ENCODE measurements around the gene LGALSL. TPM values are rescaled to one million over a fixed set of nuclear protein-coding genes. Genes with fewer than 3 reads are reported as not detected.

LGALSL gene
- total RNA-seq, 1 experiment from 2014 or later: 7.4 TPM

DNA sequence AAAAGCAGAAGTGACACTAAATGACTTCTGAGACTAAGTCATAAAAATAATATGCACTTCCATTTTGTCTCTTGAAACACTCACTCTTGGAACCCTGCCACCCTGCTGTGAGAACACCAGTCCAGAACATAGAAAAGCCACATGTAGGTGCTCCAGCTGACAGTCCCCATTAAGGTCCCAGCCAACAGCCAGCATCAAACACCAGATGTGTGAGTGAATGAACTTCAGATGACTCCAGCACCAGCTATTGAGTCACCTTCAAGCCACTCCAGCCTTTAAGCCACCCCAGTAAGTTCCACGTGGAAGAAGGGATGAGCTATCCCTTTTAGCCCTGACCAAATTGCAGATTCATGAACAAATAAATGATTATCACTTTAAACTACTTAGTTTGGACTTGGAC lies 31.5 kb upstream of the LGALSL start:
- intact Hi-C loops (cut with micrococcal nuclease; ENCODE audit: unreplicated experiment): no loop called here
- H3K9me3 ChIP-seq (ENCODE audit: low read depth, low read length, poor library complexity, severe bottlenecking): no peaks in the 10 kb centered on the region
- ChIA-PET POLR2A (ENCODE audit: low non-redundant PET) (no interaction called here), CTCF (no interaction called here)
- BruUV-seq (replicated peaks): no TSS peak
- DNase-seq (ENCODE audit: low spot score): no peak
- TF ChIP-seq, protein P1, sequence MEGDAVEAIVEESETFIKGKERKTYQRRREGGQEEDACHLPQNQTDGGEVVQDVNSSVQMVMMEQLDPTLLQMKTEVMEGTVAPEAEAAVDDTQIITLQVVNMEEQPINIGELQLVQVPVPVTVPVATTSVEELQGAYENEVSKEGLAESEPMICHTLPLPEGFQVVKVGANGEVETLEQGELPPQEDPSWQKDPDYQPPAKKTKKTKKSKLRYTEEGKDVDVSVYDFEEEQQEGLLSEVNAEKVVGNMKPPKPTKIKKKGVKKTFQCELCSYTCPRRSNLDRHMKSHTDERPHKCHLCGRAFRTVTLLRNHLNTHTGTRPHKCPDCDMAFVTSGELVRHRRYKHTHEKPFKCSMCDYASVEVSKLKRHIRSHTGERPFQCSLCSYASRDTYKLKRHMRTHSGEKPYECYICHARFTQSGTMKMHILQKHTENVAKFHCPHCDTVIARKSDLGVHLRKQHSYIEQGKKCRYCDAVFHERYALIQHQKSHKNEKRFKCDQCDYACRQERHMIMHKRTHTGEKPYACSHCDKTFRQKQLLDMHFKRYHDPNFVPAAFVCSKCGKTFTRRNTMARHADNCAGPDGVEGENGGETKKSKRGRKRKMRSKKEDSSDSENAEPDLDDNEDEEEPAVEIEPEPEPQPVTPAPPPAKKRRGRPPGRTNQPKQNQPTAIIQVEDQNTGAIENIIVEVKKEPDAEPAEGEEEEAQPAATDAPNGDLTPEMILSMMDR (conservative IDR thresholded peaks at IDR 0.05; ENCODE audit: low read depth, low read length): no peak
- no peak for TF ChIP-seq EZH2 (IDR thresholded peaks at IDR 0.05; ENCODE audit: borderline replicate concordance, low read depth, low read length, poor library complexity, severe bottlenecking)
- no peak overlapping the region for H3K27ac ChIP-seq (ENCODE audit: low read depth, low read length, poor library complexity, severe bottlenecking)
- H3K36me3 ChIP-seq (ENCODE audit: insufficient read depth, low read length, poor library complexity, severe bottlenecking): no peaks in the 10 kb centered on the region
- H3K4me1 ChIP-seq (ENCODE audit: insufficient read depth, low read length, poor library complexity, severe bottlenecking): peaks cover 3% of the 10 kb centered on the region
- no peaks in the 10 kb centered on the region for H3K27me3 ChIP-seq (replicated peaks; ENCODE audit: insufficient read depth, low read depth, low read length, poor library complexity)
- H3K4me3 ChIP-seq (ENCODE audit: low read depth, low read length, poor library complexity, severe bottlenecking): no peak overlapping the region

DNA sequence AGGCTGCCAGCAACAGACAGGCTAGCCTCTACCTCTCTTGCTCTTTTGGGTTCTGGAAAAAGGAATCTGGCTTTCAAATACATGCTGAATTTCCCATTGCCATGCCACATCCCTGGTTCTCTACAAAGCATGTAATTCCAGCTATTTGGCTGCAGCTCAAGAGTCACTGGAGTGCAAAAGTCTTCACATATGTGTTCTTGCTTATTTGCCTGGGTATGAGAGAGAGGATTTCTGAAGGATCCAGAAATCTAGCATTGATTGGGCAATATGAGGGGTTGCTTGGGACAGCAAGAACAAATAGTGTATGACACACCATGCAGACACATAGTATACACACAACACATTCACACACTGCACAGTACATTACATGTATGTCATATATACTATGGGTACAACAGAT lies 30.7 kb upstream of the LGALSL start:
- intact Hi-C loops (cut with micrococcal nuclease; ENCODE audit: unreplicated experiment): no loop called here
- DNase-seq (ENCODE audit: low spot score): no peak
- Histone ChIP-seq H3K27ac (ENCODE audit: low read depth, low read length, poor library complexity, severe bottlenecking) (no peak overlapping the region), H3K4me1 (ENCODE audit: insufficient read depth, low read length, poor library complexity, severe bottlenecking) (peaks cover 3% of the 10 kb centered on the region), H3K36me3 (ENCODE audit: insufficient read depth, low read length, poor library complexity, severe bottlenecking) (no peaks in the 10 kb centered on the region), H3K4me3 (ENCODE audit: low read depth, low read length, poor library complexity, severe bottlenecking) (no peak overlapping the region), H3K27me3 (replicated peaks; ENCODE audit: insufficient read depth, low read depth, low read length, poor library complexity) (no peaks in the 10 kb centered on the region), H3K9me3 (ENCODE audit: low read depth, low read length, poor library complexity, severe bottlenecking) (no peaks in the 10 kb centered on the region)
- POLR2A ChIA-PET (ENCODE audit: low non-redundant PET): no interaction called here
- no TSS peak for BruUV-seq (replicated peaks)
- CTCF ChIA-PET: no interaction called here
- TF ChIP-seq, protein P1 (conservative IDR thresholded peaks at IDR 0.05; ENCODE audit: low read depth, low read length): no peak
- no peak for TF ChIP-seq EZH2 (IDR thresholded peaks at IDR 0.05; ENCODE audit: borderline replicate concordance, low read depth, low read length, poor library complexity, severe bottlenecking)

- Histone ChIP-seq H3K27ac (ENCODE audit: low read depth, low read length, poor library complexity, severe bottlenecking) (no peak overlapping the region), H3K9me3 (ENCODE audit: low read depth, low read length, poor library complexity, severe bottlenecking) (no peaks in the 10 kb centered on the region), H3K4me1 (ENCODE audit: insufficient read depth, low read length, poor library complexity, severe bottlenecking) (peaks cover 3% of the 10 kb centered on the region), H3K36me3 (ENCODE audit: insufficient read depth, low read length, poor library complexity, severe bottlenecking) (no peaks in the 10 kb centered on the region), H3K27me3 (replicated peaks; ENCODE audit: insufficient read depth, low read depth, low read length, poor library complexity) (no peaks in the 10 kb centered on the region), H3K4me3 (ENCODE audit: low read depth, low read length, poor library complexity, severe bottlenecking) (no peak overlapping the region)
- ChIA-PET CTCF (no interaction called here), POLR2A (ENCODE audit: low non-redundant PET) (no interaction called here)
- DNase-seq (ENCODE audit: low spot score): no peak
- BruUV-seq (replicated peaks): no TSS peak
- intact Hi-C loops (cut with micrococcal nuclease; ENCODE audit: unreplicated experiment): no loop called here
- TF ChIP-seq, protein P1 (conservative IDR thresholded peaks at IDR 0.05; ENCODE audit: low read depth, low read length): no peak
- no peak for TF ChIP-seq EZH2 (IDR thresholded peaks at IDR 0.05; ENCODE audit: borderline replicate concordance, low read depth, low read length, poor library complexity, severe bottlenecking)
Measured at GRCh38 chr2:64424416-64424987, 29.5 kb upstream of the LGALSL start.
